Measurements from ENCODE around the gene HEXB.

- no peak for TF ChIP-seq EZH2phosphoT487 (IDR thresholded peaks at IDR 0.05; ENCODE audit: borderline replicate concordance, low read length)
- TF ChIP-seq, protein P1, sequence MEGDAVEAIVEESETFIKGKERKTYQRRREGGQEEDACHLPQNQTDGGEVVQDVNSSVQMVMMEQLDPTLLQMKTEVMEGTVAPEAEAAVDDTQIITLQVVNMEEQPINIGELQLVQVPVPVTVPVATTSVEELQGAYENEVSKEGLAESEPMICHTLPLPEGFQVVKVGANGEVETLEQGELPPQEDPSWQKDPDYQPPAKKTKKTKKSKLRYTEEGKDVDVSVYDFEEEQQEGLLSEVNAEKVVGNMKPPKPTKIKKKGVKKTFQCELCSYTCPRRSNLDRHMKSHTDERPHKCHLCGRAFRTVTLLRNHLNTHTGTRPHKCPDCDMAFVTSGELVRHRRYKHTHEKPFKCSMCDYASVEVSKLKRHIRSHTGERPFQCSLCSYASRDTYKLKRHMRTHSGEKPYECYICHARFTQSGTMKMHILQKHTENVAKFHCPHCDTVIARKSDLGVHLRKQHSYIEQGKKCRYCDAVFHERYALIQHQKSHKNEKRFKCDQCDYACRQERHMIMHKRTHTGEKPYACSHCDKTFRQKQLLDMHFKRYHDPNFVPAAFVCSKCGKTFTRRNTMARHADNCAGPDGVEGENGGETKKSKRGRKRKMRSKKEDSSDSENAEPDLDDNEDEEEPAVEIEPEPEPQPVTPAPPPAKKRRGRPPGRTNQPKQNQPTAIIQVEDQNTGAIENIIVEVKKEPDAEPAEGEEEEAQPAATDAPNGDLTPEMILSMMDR (IDR thresholded peaks at IDR 0.05; ENCODE audit: low read depth, low read length, poor library complexity, severe bottlenecking) = no peak
Observed at GRCh38 chr5:74765201-74765600, 80.2 kb downstream of the HEXB start.

Measured in DOHH2 (cell line).